ENCODE measurements around the gene NUPR2.
"Not testable (repeated sequence)": the region's sequence is repeated elsewhere in the genome, so short reads cannot be mapped to it uniquely, and the experiment has no call there.

Gene NUPR2

DNA sequence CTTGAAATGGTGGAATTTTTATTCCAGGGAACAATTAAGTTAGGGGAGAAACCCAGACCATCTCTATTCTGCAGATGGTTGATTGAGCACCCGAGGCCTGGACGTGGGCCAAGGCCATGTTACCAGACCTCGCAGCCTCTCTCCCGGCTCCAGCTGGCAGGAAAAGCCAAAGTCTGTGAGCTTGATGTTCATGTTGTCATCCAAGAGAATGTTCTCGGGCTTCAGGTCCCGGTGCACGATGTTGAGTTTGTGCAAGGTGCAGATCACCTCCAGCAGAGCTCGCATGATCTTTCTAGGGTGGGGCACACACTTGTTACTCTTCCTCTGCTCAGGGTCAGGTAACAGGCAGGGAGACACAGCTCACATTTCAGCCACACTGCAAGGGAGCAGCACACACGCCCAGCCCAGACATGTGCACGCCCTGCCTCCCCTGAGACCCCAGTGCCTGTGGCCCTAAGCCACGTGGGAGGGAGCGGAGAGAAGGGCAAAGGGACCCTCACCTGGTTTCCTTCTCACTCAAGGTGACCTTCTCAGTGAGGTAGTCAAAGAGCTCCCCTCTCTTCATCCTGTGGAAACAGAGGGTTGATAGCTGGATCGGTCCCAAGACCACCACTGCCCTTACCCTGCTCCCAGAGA lies 32.9 kb downstream of the NUPR2 start:
- DNase-seq, result peak; percentile 78

DNA sequence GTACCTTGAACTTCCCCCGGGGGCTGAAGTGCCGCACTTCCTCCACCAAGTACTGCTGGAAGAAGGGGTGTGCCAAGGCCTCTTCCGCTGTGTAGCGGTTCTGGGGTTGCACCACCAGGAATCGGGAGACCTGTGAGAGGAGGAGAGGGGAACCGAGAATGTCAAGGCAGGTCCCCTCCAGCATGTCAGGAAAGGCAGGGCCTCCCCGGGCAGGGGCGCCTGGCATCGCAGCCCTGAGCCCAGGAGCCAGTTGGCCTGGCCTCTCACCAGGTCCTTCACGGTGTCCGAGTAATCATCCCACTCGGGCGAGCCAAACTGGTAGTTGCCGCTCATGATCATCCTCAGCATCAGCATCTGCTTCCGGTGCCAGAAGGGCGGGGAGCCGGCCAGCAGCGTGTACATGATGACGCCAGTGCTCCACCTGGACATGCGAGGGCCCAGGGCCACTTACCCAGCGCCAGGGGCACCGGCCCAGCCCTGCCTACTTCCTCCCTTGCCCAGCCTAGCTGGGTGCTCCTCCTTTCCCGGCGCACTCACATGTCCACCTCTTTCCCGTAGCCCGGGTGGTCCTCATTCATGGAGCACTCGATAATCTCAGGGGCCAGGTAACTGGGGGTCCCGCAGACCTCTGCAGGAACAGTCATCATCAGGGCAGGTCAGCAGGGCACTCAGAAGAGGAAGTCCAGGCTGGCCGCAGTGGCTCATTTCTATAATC lies 34.4 kb downstream of the NUPR2 start:
- peak; percentile 57 for DNase-seq

DNA sequence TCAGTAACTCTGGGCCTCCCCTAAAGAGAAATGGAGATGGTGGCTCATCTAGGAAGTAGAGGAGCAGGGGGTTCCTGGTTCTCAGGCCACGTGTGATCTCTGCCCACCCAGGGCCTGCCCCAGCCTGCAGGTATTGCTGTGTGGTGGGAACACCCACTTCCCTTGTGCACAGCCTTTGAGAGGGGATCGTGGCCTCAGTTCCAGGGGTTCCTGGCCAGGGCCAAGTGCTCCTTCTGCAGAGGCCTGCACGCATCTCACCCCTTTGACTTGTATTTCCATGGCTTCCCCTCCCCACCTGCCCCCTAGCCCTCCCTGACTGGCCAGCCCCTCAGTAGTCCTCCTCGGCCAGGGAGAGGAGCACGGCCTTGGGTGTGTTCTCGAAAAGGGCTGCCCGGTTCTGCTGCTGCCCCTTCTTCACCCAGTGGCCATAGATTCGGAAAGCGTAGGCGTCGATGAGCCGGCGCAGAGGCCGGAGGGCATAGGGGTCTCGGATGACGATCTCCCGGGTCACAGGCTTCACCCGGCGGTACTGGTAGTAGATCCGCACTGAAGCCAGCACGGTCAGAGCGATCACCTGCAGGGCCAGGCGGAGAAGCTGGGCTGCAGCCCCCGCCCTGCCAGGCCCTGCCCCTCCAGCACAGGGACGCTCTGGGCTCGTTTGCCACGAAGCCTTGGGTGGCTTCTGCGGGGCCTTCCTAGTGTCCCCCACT lies 35.3 kb downstream of the NUPR2 start:
- DNase-seq, result not testable (repeated sequence)

DNA sequence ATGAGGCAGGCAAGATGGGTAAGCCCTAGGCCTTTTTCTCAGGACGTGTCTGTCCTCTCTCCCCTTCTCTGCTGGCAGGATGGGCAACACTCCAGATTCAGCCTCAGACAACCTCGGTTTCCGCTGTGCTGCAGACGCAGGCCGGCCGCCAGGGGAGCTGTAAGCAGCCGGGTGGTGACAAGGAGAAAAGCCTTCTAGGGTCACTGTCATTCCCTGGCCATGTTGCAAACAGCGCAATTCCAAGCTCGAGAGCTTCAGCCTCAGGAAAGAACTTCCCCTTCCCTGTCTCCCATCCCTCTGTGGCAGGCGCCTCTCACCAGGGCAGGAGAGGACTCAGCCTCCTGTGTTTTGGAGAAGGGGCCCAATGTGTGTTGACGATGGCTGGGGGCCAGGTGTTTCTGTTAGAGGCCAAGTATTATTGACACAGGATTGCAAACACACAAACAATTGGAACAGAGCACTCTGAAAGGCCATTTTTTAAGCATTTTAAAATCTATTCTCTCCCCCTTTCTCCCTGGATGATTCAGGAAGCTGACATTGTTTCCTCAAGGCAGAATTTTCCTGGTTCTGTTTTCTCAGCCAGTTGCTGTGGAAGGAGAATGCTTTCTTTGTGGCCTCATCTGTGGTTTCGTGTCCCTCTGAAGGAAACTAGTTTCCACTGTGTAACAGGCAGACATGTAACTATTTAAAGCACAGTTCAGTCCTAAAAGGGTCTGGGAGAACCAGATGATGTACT lies 36.6 kb downstream of the NUPR2 start:
- DNase-seq, result peak; percentile 85

DNA sequence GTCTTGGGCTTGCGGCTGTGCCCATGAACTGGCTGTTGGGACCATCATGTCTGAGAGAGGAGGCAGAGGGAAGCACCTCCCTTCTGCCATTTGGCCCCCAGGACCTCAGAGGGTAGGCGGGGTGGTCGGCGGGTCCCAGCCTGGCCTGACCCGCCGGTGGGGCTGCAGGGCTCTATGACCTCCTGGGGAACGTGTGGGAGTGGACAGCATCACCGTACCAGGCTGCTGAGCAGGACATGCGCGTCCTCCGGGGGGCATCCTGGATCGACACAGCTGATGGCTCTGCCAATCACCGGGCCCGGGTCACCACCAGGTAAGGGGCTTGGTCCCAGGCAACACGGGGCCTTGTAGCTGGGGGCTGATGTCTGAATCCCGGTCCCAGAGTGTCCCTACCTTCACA lies 38.0 kb downstream of the NUPR2 start:
- no peak for DNase-seq

DNA sequence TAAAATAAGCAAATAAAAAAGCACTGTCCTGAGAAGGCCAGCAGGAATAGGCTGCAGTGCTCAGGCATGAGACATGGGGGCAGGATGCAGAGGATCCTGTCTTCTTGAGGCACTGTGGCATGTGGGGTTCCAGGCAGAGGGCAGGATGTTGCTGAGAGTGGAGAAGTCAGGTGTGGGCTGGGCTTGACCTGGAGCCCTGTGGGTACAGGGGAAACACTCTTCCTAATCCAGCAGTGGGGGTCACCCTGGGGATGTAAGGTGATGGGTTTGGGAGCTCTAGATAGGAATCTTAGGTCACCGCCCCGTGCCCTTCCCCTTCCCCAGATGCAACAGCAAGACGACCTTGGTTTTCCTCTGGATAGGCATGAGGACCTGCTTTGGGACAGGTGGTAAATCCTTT lies 38.5 kb downstream of the NUPR2 start:
- no peak for DNase-seq

DNA sequence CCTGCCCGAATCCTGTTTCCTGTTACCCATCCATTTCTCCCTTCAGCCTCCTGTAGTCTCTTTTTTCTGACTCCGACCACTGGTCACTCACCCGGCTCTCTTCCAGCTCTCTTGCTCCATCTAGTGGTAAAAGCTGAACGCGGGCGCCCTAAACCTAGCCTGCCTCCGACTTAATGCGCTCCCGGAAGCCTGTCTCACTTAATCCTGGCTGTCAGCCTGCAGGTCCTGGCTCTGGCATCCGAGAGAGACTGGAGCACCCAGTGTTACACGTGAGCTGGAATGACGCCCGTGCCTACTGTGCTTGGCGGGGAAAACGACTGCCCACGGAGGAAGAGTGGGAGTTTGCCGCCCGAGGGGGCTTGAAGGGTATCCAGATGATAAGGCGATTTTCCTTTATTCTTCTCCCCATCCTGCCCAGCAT lies 41.8 kb downstream of the NUPR2 start:
- peak; percentile 89 for DNase-seq

DNA sequence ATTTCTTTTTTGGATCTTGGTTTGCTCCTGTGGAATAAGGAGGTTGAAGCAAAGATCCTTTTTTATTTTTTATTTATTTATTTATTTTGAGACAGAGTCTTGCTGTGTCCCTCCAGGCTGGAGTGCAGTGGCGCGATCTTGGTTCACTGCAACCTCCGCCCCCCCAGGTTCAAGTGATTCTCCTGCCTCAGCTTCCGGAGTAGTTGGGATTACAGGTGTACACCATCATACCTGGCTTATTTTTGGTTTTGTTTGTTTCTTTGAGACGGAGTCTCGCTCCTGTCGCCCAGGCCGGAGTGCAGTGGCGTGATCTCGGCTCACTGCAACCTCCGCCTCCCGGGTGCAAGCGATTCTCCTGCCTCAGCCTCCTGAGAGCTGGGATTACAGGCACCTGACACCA lies 49.8 kb downstream of the NUPR2 start:
- not testable (repeated sequence) for DNase-seq
